ENCODE measurements around the gene TMEM260.

- TF ChIP-seq CTCF (IDR thresholded peaks at IDR 0.05) (no peak), POLR2AphosphoS5 (IDR thresholded peaks at IDR 0.05) (no peak), POLR2A (IDR thresholded peaks at IDR 0.05) (no peak)
Measured at GRCh38 chr14:56569174-56569573, 10.4 kb upstream of the TMEM260 start.

Measured in prostate gland (tissue), 2 donors.